DMS 273 treated with DMSO at 0.1 percent for 48 hours (cell line): ENCODE data around the gene LINGO1.

ENCODE experiments used
- DNase-seq: peaks from one replicate; lab custom pipeline; 2025; lab: John Stamatoyannopoulos, UW

Gene LINGO1

GRCh38 chr15:77657634-77658238, 25.0 kb upstream of the LINGO1 start:
- no peak for DNase-seq

- no peak for DNase-seq
These were observed 23.6 kb upstream of the LINGO1 start for GRCh38 chr15:77656294-77656693.

DNA sequence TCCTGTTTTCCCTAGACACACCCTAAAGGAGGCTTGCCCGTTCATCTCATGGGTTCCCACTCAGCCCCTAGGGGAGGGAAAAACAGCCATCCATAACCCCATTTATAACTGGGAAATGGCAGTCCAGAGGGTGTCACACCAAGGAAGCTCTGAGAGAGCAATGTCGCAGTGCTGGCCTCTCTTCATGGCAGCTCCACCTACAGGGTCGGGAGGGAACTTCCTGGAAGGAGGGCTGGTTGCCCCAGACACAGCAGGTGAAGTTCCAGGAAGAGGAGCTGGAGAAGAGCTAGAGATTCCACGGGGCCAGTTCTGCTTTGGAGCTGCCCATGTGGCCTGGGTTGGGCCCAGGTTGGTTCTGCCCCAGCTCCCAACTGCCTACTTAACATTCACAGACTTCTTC, 22.3 kb upstream of the LINGO1 start:
- DNase-seq, result no peak

DNA sequence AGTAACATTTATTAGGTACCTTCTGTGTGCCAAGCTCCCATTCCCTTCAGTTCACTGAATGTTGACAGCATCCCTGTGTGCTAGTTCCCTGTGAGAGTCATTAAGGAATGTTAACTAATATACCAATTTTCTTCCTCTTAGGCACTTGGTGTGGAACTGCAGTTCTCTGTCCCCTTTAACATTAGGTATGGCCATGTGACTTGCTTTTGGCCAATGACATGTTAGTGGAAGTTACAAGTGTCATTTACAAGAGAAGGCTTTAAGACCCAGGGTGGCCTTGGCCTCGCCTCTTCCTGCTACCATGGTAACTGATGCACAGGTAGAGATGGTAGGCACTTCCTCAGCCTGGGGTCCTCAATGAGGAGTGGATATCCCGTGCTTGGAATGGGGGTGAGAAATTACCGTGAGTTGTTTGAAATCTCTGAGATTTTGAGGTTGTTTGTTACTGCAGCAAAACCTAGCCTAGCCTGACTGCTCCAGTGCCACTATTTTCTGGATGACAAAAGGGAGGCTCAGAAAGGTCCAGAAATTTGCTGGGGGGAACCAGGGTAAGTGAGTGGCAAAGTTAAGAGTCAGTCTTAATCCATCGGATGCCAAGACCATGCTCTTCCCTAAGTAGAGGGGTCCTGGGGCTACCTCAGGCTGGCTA, 21.2 kb upstream of the LINGO1 start:
- no peak for DNase-seq

GRCh38 chr15:77650265-77650664, 17.6 kb upstream of the LINGO1 start:
- DNase-seq, result no peak

DNA sequence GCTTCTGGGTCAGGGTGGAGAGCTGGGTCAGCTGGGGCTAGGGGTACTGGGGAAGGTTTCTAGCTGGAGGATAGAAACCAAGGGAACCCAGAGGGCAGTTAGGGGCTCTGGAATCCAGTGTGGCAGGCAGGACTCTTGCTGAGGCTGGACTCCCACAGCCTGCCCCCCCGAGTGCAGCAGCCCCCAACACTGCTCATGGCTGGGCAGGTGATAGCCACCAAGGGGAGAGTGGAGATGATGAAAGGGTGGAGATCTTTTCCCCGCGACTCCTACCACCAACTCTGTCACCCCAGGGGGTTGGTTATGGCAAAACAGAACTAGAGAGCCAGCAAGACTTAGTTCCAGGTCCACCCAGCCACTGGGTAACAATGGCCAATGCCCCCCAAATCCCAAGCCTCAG, 16.9 kb upstream of the LINGO1 start:
- DNase-seq, result no peak

GRCh38 chr15:77649017-77649416, 16.3 kb upstream of the LINGO1 start:
- no peak for DNase-seq

DNA sequence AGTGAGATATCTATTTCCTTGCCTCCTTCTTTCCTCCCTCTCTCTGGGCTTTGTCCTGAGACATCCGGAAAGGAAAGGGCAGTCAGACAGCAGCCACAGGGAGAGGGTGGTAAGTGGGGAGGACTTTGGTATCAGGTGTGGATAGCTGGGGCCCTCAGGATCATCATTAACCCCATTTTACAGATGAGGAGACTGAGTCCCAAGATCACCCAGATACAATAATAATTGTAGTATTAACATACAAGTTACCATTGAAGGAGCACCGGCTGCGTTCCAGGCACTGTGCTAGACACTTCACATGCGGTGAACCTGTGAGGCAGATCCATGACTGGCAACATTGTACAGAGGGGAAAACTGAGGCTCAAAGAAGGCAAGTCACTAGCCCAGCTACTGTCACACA, 15.2 kb upstream of the LINGO1 start:
- no peak for DNase-seq

GRCh38 chr15:77646104-77646694, 13.5 kb upstream of the LINGO1 start:
- no peak for DNase-seq

DNA sequence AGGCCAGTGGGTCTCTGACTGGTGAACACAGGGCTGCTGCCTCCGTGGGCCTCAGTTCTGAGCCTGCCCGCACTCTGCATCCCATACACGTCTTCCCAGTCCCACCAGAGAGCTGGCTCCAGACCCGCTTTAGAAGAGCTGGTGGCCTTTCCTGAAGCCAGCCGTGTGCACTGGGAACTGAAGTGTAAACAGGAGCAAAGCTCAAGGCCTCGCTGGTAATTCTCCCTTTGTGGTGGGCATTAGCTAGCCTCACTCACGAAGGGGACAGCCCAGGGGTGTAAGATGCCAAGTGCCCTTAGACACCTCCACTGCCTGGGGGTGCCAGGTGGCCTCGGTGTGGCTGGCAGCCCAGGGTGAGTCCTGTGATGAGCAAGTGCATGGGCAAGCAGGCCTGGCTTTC, 12.9 kb upstream of the LINGO1 start:
- no peak for DNase-seq

DNA sequence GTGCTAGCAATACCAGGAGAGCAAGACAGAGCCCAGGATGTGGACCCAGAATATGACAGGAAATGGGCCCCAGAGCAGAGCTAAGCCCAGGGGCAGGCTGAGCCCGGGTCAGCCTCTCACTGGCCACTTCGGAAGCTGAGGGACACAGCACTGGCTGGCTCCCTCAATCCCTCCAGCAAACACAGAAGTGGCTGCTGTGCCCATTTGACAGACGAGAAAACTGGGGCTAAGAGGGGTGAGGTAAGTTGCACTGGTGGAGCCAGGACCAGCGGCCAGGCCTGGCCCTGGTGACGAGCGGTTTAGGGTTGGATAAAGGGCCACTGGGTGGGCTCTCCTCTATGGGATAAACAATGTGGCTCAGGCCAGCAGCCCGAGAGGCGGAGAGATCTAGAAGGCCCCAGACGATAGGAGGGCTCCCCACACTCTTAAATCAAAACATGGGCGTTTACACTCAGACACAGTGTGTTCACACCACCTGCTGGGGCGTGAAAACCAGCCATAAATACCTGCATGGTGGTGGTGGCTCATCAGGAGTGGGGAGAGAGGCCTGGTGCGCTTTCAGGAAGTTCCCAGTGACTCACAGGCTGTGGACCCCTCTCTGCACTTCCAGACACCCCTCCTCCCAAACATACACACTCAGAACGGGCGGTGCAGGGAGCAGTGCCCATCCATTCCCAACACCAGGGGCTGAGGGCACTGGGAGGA, 12.0 kb upstream of the LINGO1 start:
- DNase-seq, result no peak

- DNase-seq, result no peak
These were observed 11.1 kb upstream of the LINGO1 start for GRCh38 chr15:77643764-77644163.

DNA sequence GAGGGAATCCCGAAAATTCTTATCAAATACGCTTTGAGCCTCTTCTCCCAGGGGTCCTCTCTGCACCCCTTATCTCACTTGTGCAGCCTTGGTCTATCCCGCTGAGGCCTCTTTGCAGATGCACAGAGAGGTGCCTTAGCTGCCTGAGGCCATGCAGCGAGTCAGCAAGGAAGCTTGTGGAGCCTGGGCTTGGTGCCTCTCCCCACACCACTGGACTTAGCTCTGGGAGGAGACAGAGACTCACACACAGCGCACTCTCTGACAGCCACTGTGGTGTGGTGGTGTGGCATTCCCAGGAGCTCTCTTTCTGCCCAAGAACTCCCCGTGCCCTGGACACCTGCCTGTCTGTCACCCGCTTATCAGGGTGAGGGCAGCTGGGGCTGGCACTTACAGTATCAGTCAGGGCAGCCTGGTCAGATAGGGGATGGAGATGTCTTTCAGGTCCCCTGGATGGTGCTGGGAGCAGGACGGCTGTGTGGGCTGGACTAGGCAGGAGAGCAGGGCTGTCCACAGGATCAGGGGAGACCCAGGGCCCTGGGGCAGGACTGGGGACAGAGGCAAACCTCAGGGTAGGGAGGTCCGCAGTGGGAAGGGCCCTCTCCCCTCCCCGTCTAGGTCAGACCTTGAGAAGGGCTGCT, 10.2 kb upstream of the LINGO1 start:
- no peak for DNase-seq

DNA sequence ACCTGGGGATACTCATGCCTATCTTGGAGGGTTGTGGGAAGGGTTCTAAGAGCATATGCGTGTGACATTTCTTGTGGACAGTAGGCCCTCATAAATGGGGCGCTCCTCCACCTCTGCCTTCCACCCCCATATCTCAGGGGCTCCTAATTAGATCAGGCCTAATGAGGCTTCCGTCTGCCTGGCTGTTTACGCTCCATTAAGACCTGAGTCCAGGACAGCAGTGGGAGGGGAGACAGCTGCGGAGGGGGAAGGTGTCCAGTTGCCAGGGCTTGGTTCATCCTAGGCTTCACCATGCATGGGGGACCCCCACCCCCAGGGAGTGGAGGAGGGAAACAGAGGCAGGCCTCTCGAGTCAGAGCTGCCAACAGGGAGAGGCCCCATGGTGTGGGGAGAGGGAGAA, 9.3 kb upstream of the LINGO1 start:
- DNase-seq, result no peak

DNA sequence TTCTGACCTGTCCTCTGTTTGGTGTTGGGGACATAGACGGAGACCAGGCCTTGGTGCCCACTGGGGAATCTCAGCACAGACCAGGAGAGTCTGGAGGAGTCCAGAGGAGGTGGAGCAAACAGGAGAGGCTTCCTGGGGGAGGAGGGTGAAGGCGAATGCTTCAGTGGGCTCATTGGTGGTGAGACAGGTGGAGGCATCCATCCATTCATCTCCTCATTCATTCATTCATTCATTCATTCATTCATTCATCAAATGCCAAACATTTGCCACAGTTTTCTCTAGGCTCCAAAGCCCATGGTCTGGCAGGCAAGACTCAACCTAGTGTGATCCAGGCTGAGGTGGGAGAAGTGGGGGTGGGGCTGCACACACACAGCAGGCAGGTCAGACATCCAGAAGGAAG, 7.9 kb upstream of the LINGO1 start:
- DNase-seq, result no peak

GRCh38 chr15:77639431-77639830, 6.7 kb upstream of the LINGO1 start:
- DNase-seq, result no peak

GRCh38 chr15:77637851-77638692, 5.4 kb upstream of the LINGO1 start:
- DNase-seq, result no peak

DNA sequence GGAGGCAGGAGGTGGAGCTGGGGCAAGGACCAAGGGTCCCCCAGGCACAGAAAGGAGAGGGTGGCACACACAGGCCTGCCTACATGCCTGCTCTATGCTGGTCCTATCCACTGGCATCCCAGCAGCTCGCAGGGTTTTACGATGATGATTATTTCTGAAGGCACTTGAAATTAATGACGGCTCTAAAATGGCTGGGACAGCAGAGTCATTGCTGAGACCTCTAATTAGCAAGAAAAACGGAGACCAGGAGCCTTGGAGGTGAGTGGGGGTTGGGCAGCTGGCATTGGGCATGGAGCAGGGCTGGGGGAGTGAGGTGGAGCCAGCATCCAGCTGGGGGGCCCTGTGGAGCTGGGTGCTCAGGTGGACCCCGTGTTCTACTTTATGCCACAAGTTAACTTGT, 3.5 kb upstream of the LINGO1 start:
- no peak for DNase-seq

- DNase-seq, result no peak
These were observed 1.7 kb upstream of the LINGO1 start for GRCh38 chr15:77634266-77634962.

- DNase-seq, result no peak
These were observed 1.2 kb upstream of the LINGO1 start for GRCh38 chr15:77633913-77634265.
